Mucosa of gallbladder (tissue), 1 donor: ENCODE data around the gene PYGL. TPM values are rescaled to one million over a fixed set of nuclear protein-coding genes. Genes with fewer than 3 reads are reported as not detected.
A peak's percentile ranks its signal among the peaks of the same experiment; 100 is the strongest.
"Not testable (repeated sequence)": the region's sequence is repeated elsewhere in the genome, so short reads cannot be mapped to it uniquely, and the experiment has no call there.

ENCODE experiments used
- DNase-seq: peaks from one replicate; pipeline ENCODE4 v3.0.0-alpha.2; 2020; ENCODE audit warnings: low spot score
- total RNA-seq: library from RNA; stranded (reverse); gene quantifications from one replicate; pipeline ENCODE4 v1.2.1, GENCODE V29; 2021
- donor health status: DM: no; HTN: no; CAD: no.

PYGL gene
- total RNA-seq, result 11.2 TPM

- peak; percentile 54 for DNase-seq
Observed at GRCh38 chr14:50943943-50944646, at the start of gene PYGL. PYGL (minus strand) TSS chr14:50944483; CDS start chr14:50944403, 80 bp downstream.

DNA sequence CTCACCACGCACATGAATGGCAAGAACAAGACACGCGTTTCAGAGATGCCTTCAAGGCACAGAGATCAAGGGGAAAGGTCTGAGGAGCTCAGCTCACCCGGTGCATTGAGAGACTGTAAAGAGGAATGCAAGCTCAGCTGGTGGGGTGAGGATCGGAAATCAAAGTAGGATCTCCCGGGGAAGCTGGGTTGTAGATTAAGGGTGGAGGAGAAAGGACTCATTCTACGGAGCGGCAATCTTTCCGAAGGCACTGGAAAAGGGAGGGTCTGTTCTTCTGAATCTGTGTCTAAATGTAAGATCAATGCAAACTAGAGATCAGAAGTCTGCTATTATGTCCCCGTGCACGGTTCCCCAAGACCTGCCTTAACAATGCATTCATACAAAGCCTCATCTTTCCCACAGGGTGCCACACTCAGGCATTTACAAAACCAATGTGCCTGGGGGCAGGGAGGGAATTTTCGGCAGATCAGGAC is 41.6 kb upstream of the PYGL start:
- no peak for DNase-seq

DNA sequence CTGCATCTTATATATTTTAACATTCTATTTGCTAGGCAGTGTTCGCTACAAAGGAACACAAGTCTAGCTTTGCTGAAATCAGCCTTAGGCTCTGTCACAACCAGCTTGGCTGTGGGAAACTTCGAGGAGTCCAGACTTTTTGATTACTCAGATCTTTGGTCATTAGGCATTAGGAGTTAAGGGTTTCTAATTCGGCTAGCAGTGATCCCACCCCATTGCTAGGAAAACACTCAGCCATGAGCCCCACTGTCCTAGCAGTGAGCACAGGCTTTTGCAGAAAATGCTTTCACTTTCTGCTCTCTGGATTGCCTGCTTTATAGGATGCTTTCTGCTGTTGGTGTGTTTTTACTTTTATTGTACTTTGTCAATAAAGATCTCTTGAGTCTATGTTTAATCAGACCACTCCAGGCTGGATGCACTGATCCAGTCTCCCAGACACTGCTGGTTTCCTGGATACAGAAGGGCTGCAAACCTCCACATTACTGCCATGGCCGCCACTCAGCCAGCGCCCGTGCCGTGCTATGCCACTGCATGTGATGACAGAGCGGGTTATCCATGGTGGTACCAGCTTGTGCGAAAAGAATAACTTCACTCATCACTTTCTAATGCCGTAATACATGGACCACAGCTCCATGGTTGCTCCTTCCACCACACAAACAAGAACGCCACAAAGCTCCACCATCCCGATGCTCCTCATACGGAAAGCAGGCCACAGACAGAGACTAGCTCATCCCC is 41.0 kb upstream of the PYGL start:
- no peak for DNase-seq

GRCh38 chr14:50984036-50984710 is 39.9 kb upstream of the PYGL start:
- no peak for DNase-seq

DNA sequence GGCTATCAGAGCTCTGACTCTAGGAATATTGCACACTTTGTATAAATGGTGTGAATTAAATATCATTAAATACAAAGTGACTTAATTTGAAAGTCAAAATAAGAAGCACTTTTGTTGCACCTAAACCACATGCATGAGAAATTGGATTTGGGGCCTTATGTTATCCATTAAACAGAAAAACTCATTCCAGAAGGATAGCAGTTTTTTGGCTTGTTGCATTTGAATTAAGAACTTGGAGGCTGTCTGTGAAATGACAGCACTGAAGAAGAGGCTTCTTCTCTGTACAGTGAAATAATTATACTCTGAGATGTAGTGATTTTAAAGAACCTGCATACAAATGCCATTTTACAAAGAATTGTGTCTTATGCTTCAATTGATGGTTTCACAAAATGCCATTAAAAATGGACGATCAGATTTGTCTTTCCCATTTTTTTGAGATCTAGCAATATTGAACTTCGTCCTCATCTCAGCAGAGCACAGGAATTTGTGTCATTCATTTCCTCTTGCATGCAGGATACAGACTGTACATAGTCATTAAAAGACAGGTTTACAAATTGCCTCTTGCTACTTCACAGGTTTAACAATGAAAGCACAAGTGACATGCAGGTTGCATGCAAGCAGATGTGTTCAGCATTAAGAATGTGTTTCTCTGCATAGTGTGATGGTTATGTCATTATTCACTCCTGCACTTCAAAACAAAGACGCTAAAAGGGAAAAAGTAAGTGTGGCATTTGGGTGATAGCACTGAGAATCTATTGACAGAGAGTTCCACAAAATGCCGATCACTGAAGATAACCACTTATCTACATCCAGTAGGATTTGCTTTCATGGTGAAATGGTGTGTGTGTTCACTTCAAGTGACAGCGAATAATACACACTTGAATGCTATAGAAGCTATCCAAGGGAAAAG is 35.9 kb upstream of the PYGL start:
- DNase-seq, result no peak

DNA sequence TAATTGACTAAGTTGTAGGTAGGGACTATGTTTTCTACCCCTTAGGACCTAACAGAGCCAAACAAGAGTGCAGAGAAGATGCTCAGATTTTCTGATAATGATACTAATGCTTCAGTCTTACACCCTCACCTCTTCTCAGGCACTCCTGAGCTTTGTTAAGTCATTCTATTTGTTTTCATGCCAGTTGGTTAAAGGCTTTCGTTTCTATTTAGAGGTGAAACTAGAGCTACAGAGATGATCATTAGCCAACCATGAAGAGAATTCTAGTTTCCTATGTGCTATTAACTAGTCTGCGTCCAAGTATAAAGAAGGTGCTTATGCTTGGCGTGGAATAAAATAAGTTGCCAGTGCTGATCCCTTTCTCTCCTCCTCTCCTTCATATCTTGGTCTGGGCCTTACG is 34.6 kb upstream of the PYGL start:
- DNase-seq, result no peak

GRCh38 chr14:50978529-50978871 is 34.2 kb upstream of the PYGL start:
- DNase-seq, result no peak

GRCh38 chr14:50977863-50978528 is 33.7 kb upstream of the PYGL start:
- DNase-seq, result no peak

- DNase-seq, result no peak
Observed at GRCh38 chr14:50974118-50974517, 29.8 kb upstream of the PYGL start.

DNA sequence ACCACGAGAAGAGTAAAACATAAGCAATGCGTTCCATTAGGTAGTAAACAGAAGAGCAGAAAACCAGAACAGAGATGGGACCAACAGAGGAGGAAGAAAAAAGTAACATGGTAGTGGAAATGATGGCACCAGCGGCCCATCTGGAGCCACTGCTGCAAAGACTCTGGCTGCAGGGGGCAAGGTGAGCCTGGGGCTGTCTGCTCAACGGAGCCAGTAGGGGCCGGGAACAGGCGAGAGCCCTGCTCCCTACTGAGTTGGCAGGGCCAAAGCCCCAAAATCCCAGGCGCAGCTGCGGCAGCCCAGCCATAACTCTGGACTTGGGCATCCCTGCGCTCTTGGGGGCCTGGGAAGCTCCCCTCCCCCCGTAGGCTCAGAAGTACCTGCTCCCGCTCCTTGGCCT is 28.5 kb upstream of the PYGL start:
- no peak for DNase-seq

GRCh38 chr14:50970886-50971781 is 26.9 kb upstream of the PYGL start:
- no peak for DNase-seq

DNA sequence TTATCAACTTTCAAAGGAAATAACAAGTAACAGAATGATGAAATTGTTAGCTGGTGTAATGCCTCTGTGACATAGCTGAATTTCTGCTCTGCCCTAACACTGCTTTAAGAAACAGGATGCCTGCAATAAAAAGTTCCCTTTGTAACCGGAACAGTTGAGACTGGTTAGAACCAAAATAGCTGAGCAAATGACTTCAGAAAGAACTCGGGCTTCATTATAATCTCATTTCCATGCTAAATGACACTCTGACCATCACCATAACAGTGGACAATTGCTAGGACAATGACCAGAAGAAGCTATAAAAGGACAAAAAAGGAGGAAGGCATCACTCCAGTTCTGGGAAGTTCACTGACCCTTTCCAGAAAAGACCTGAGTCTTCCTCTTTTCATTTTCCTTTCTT is 23.5 kb upstream of the PYGL start:
- no peak for DNase-seq

- DNase-seq, result no peak
Observed at GRCh38 chr14:50967103-50967502, 22.8 kb upstream of the PYGL start.

DNA sequence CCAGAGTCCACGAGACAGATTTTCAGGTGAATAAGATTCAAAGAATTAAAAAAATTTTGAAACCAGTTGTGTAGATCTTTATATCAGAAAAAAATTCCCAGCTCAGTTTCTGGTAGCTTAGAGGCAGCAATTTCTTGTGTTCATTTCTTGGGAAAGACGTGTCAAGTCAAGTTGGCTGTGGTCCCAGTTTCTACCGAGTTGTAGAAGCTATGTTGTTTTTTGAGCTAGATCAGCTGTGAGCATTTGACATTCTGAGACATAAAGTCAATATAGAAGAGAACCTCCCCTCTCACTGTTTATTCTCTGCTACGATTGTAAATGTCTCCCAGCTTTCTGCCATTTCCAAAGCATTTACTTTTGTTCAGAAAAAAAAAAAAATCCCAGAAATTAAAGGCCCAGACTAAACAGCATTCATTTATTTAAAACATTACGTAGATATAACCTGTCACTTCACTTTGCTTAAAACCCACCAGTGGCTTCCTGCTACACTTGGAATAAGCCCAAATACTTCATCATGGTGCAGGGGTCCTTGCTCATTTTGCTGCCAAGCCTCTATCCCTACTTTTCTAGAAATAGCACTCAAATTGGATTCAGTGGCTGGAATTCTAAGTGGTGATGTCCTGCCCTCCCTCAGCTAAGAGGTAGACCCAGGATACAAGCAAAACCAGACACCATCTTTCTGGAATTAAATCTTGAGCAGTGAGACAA is 20.6 kb upstream of the PYGL start:
- DNase-seq, result peak; percentile 65

DNA sequence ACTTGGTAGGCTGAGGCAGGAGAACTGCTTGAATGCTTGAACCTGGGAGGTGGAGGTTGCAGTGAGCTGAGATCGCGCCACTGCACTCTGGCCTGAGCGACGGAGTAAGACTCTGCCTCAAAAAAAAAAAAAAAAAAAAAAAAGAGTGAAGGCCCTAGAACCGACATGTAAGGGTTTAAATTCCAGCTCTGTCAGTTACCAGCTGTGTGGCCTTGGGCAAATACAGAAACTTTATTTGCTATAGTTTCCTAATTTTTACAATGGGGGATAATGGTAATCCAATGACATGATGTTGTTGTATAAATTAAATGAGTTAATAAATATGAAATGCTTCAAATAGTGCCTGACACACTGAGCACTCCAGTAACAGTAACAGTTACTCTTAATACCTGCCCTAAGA is 19.6 kb upstream of the PYGL start:
- DNase-seq, result no peak

GRCh38 chr14:50961605-50962221 is 17.4 kb upstream of the PYGL start:
- DNase-seq, result no peak

DNA sequence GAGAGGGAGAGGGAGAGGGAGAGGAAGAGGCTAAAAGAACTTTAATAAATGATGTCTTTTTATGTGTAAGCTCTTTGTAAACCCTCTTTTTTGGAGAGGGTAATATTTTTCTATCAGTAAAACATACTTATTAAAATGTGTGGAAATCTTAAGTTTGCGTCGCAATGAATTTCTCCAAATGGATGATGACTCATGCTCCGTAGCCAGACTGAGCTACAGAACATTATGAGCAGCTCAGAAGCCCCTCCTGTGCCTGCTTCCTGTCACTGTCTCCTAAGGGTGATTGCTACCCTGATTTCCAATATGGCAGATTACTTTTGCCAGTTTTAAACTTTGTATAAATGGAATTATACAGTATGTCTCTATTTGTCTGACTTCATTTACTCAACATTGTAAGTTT is 13.0 kb upstream of the PYGL start:
- DNase-seq, result no peak

- not testable (repeated sequence) for DNase-seq
Observed at GRCh38 chr14:50956421-50956820, 12.1 kb upstream of the PYGL start.
